Omental fat pad (tissue), 4 donors: ENCODE results near the gene NTRK1. TPM values are rescaled to one million over a fixed set of nuclear protein-coding genes. Genes with fewer than 3 reads are reported as not detected.

Experiments used
- ATAC-seq: fragments of 150-250 bp; one replicate; pipeline ENCODE4 v1.9.1; 2016; ENCODE audit warnings: mild to moderate bottlenecking, moderate library complexity; ENCODE audit not compliant: low FRiP score
- DNase-seq: peaks from one replicate; pipeline ENCODE4 v3.0.0-alpha.2; 2019; ENCODE audit warnings: low spot score
- total RNA-seq, 4 donors: library from RNA; depleted of rRNA; stranded (reverse); fragments of >200 nt; gene quantifications; one replicate each; pipeline ENCODE4 v1.1.0, GENCODE V29; 2016
- TF ChIP-seq, protein P1 (sequence below), 3 donors: fragments of 450-650 bp; IDR thresholded peaks; one replicate each; pipeline ENCODE4 v1.5.1; 2016 to 2017; ENCODE audit warnings: antibody characterized with exemption in 3 of 3, mild to moderate bottlenecking in 3 of 3, moderate library complexity in 2 of 3

The NTRK1 gene
- total RNA-seq, 4 donors from 2014 or later = 1.3 to 6.3 (median 1.6) TPM

DNA sequence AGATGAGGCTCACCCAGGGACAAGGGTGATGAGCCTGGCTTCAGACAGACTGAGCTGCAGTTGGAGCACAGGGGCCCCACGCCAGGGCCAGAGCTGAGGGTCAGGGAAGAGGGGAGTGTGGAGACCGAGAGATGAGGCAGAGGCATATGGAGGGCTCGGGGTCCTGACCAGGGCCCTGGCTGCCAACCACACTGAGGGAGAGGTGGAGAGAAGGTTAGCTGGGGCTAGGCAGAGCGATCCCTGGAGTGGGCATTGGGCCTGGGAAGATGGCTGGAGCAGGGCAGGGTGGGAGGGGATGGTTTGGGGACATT lies 40.9 kb downstream of the NTRK1 start:
- no peak for ATAC-seq
- DNase-seq = no peak
- TF ChIP-seq, protein P1, sequence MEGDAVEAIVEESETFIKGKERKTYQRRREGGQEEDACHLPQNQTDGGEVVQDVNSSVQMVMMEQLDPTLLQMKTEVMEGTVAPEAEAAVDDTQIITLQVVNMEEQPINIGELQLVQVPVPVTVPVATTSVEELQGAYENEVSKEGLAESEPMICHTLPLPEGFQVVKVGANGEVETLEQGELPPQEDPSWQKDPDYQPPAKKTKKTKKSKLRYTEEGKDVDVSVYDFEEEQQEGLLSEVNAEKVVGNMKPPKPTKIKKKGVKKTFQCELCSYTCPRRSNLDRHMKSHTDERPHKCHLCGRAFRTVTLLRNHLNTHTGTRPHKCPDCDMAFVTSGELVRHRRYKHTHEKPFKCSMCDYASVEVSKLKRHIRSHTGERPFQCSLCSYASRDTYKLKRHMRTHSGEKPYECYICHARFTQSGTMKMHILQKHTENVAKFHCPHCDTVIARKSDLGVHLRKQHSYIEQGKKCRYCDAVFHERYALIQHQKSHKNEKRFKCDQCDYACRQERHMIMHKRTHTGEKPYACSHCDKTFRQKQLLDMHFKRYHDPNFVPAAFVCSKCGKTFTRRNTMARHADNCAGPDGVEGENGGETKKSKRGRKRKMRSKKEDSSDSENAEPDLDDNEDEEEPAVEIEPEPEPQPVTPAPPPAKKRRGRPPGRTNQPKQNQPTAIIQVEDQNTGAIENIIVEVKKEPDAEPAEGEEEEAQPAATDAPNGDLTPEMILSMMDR (IDR thresholded peaks at IDR 0.05) = no peak

DNA sequence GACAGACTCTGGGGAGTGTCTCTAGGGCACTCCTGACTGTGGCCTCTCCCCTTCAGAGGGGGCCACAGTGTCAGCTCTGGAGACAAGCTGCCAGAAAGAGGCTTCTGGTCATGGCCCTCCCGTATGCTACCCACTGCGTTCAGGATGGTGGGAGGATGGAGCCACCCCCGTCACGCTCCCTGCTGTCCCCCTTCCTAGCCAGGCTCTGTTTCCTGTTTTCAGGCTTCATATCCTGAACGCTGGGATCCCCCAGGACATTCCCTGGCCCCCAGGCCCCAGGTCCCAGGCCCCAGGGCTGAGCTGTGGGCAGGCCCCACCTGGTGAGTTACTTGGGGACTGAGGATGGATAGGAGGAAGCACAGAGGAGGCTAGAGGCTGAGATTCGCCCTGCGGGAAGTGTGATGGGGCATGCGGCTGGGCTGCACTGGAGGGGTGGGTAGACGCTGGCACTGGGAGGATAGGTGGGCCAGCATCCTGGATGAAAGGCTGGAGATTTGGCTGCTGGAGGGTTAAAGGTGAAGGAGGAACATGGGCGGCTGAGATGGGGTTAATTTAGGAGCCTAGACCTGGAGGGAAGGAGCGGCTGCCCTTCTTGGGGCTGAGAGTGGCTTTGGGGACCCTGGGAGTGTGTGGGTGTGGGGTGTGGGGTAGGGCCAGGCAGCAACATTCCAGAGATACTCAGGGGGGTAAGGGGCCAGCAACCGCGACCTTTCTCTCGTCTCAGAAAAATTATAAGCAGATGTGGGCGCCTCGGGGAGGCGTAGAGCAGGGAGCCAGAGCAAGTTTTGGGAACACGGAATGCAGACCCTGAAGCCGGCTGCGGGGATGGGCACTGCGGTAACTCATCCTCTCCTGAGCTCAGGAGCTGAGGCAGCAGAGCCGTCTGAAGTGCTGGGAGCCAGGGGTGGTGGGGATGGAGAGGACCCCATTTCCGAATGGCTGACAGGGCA lies 41.6 kb downstream of the NTRK1 start:
- DNase-seq = no peak
- TF ChIP-seq, protein P1 (IDR thresholded peaks at IDR 0.05) = no peak
- no peak for ATAC-seq

DNA sequence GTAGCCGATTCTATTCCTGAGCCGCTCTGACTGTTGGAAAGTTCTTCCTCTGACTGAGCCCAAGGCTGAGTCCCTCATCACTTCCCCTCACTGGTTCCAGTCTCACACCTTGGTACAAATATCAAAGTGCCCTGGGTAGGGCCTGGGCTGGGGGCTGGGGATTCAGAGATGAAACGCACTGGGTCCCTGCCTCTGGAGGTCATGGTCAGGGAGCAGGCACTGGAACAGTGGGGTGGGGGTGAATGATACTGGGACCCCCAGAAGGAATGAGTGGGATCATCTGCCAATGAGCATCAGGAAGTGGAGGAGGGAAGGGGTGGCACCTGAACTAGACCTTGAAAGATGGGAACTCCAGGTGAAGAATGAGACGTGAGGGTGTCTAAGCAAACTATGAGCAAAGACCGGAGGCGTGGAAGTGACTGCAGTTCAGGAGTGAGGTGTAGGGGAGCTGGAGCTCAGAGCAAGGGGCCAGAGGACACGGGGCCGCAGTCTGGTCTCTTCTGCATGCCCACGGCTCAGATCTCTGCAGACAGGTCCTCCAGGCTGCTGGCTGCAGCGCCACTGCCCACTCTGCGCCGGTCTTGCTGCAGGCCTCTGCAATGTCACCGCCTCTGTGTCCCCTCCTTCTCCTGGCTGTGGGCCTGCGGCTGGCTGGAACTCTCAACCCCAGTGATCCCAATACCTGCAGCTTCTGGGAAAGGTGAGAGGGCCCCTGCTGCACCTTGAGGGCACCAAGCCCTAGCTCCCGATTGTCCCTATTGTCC lies 42.8 kb downstream of the NTRK1 start:
- no peak for ATAC-seq
- DNase-seq = no peak
- TF ChIP-seq, protein P1 (IDR thresholded peaks at IDR 0.05) = no peak

GRCh38 chr1:156904187-156904959 lies 43.7 kb downstream of the NTRK1 start:
- ATAC-seq = no peak
- TF ChIP-seq, protein P1 (IDR thresholded peaks at IDR 0.05) = no peak
- DNase-seq = no peak

DNA sequence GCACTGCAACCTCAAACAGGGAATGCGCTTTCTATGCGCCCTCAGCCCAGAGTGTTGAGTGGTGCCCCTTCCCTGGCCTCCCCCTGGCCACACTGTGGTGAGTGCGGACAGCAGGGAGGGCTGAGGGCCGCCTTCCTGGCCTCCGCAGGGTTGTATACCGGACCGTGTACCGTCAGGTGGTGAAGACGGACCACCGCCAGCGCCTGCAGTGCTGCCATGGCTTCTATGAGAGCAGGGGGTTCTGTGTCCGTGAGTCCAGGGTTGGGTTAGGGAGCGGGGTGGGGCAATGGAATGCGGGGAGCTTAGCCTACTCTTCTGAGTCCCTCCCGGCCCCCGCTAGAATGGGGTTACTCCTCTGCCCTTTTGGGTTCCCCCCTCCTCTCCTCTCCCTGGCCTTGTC lies 44.5 kb downstream of the NTRK1 start:
- DNase-seq (no peak), ATAC-seq (no peak)
- TF ChIP-seq, protein P1 (IDR thresholded peaks at IDR 0.05) = no peak

GRCh38 chr1:156905651-156906050 lies 45.0 kb downstream of the NTRK1 start:
- DNase-seq = no peak
- ATAC-seq = no peak
- TF ChIP-seq, protein P1 (IDR thresholded peaks at IDR 0.05) = no peak
